ENCODE data around the gene SUN5.
"Not testable (repeated sequence)": the region's sequence is repeated elsewhere in the genome, so short reads cannot be mapped to it uniquely, and the experiment has no call there.

The SUN5 gene

GRCh38 chr20:33004141-33004751, at the start of gene SUN5:
Gene SUN5, minus strand, starts transcription at chr20:33004433. Its CDS starts 93 bp downstream, at chr20:33004340.
- DNase-seq (ENCODE audit: insufficient read length, low spot score) (no peak), FAIRE-seq (no peak)

DNA sequence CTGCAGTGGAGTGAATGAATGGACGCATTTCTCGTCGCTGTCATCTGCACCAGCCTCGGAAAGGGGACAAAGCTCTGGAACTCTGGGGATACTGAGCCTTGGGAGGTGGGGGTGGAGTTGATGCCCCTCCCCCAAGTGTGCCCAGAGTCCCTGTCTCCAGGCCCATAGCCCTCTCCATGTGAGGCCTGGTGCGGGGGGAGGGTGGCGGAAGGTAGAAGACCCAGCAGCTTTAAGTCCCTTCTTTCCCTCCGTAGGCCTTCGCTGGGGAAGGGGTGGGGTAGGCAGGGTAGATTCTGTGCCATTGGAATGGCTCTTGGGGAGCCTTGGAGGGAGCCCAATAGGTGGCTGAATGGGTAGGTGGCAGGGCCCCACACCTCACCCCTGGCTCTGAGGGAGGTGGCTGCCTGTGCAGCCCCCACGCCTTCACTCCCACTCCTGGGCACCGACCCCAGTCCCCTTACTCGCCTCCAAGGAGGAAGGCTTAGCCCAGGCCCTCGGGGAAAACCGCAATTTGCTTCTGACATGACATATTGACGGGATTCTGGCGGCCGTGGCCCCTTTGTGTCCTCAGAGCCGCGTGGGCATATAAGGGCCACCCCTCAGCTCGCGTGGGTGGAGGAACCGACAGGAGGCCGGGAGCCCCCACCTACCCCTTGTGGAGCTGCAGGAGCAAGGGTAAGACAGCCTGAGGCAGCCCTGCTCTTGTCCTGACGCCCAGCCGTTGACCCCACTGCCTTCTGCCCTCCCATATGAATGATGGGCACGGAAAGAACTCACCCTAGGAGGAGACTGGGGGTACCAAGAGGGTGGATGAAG, 49.3 kb upstream of the SUN5 start, which contains the start of gene BPIFB3:
Gene BPIFB3, plus strand, starts transcription at position 613 of the 816 bp plus-strand sequence. CDS start 1,533 bp downstream, outside the sequence.
- DNase-seq (ENCODE audit: insufficient read length, low spot score), result no peak
- FAIRE-seq, result no peak

GRCh38 chr20:33051333-33051732, 47.1 kb upstream of the SUN5 start:
- FAIRE-seq (no peak), DNase-seq (ENCODE audit: insufficient read length, low spot score) (no peak)

DNA sequence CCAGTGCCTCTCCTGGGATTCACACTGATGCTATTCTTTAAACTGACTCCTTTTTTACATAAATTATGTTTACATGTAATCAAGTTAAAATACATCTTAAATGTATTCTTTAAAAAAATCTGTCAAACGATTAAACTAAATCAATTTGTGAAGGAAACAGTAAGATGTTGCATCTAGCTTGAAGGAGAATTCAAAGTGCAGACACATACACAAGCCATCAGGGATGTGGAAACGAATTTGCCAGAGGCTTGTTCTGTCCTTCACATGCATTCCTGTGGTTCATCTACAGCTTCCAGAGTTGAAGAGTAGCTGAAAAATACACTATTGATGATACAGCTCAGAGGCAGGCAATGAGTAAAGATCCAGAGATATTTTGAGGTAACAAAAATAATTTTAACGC, 42.2 kb upstream of the SUN5 start:
- no peak for FAIRE-seq
- DNase-seq (ENCODE audit: insufficient read length, low spot score), result no peak

DNA sequence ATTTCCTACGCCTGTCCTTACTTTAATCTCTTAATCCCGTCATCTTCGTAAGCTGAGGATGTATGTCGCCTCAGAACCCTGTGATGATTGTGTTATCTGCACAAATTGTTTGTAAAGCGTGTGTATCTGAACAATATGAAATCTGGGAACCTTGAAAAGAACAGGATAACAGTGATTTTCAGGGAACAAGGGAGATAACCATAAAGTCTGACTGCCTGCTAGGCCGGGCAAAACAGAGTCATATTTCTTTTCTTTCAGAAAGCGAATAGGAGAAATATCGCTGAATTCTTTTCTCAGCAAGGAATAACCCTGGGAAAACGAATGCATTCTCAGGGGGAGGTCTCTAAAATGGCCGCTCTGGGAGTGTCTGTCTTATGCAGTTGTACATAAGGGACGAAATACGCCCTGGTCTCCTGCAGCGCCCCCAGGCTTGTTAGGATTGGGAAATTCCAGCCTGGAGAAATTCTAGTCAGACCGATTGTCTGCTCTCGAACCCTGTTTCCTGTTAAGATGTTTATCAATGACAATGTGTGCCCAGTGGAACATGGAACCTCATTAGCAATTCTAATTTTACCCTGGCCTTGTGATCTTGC, 41.0 kb upstream of the SUN5 start:
- not testable (repeated sequence) for DNase-seq (ENCODE audit: insufficient read length, low spot score); FAIRE-seq

DNA sequence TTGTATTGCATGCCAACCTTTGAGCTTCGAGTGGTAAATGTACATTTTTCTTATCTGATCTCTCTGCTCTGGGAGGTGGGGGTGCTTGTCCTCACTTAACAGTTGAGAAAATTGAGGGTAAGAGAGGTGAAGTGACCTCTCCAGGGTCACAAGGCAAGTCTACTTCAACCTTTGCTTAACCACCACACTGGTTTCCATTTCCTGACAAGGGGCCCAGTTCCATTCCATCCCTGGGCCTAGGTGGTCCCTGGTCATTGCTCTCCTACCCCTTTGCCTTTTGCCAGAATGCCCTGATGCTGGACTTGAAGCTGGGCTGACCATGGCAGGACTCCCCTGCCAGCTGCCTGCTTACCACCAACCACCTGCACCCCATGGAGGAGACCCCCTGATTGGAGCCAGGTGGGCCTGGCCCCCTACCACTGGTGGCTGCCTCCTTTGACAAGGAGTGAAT, 39.5 kb upstream of the SUN5 start:
- FAIRE-seq (no peak), DNase-seq (ENCODE audit: insufficient read length, low spot score) (no peak)

GRCh38 chr20:33042983-33043730, 38.9 kb upstream of the SUN5 start:
- no peak for DNase-seq (ENCODE audit: insufficient read length, low spot score)
- FAIRE-seq, result no peak

DNA sequence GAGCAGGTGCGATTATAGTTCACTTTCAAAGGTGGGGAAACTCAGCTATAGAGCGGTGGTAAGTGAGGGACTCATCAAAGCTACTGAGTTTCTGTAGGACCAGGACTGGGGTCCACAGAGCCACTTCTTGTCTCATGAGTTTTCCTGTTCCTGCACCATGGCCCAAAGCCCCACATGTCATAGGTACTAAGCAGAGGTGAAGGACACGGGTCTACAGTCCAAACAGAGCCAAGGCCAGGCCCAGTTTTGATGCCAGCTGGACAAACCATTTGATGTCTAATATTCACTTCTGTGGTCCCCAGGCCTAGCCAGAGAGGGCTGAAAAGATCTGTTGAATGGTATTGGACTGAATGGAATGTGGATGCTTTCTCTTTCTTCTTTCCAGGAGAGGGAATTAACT, 38.2 kb upstream of the SUN5 start:
- no peak for DNase-seq (ENCODE audit: insufficient read length, low spot score)
- no peak for FAIRE-seq

DNA sequence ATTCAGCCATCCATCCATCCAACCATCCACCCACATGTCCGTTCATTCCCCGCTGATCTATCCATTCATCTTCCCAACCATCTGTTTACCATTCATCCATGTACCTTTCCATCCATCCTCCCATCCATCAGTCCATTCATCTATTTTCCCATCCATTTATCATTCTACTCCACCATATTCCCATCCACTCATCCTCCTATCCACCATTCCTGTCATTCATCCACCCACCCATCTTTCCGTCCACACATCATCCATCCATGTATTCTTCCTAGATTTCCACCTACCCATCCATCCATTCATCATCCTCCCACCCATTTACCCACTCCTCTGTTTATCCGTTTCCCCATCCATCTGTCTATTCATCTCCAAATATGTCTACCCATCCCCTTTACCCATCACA, 34.0 kb upstream of the SUN5 start:
- no peak for FAIRE-seq
- DNase-seq (ENCODE audit: insufficient read length, low spot score), result no peak

GRCh38 chr20:33037456-33037855, 33.2 kb upstream of the SUN5 start:
- DNase-seq (ENCODE audit: insufficient read length, low spot score) (no peak), FAIRE-seq (no peak)

DNA sequence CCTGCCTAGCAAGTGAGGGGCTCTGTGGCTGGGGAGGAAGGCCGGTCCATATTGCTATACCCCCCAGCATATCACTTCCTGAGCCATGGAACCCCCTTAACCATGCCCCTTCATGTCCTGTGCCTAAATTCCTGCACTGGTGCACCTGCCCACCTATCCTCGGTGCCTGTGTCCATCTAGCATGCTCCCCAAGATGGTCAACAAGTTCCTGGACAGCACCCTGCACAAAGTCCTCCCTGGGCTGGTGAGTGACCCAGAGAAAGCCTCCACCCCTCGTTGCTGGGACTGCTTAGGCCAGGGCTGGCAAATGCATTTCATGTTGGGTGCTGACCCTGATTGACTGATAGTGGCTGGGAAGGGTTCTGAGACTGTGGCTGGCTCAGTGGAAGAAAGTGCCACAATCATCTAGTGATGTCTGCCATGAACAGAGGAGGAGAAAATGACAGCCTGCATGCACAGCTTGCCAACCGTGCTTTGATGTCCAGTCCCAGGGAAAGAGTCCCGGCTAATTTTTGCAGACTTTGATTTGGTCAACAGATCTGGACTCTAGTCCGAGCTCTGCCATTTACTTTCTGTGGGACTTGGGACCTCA, 30.8 kb upstream of the SUN5 start:
- no peak for FAIRE-seq
- DNase-seq (ENCODE audit: insufficient read length, low spot score), result no peak

- FAIRE-seq (no peak), DNase-seq (ENCODE audit: insufficient read length, low spot score) (no peak)
Measured at GRCh38 chr20:33034115-33034514, 29.9 kb upstream of the SUN5 start.

DNA sequence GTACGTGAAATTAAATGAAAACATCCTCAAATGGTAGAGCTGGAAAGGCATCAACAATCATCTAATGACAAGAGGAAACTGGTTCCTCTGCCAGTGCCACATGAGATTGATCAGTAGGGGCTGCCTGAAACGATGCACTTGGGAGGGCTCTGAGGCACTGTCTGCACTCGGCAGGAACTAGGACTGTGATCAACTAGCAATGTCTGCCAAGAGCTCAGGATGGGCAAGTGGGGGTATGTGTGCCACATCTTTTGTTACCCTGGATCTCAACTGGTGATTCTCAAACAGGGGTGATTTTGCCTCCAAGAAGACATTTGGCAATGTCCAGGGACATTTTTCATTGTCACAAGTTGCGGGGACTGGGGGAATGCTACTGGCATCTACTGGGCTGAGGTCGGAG, 29.1 kb upstream of the SUN5 start:
- FAIRE-seq (no peak), DNase-seq (ENCODE audit: insufficient read length, low spot score) (no peak)

GRCh38 chr20:33032555-33032954, 28.3 kb upstream of the SUN5 start:
- DNase-seq (ENCODE audit: insufficient read length, low spot score) (no peak), FAIRE-seq (no peak)

DNA sequence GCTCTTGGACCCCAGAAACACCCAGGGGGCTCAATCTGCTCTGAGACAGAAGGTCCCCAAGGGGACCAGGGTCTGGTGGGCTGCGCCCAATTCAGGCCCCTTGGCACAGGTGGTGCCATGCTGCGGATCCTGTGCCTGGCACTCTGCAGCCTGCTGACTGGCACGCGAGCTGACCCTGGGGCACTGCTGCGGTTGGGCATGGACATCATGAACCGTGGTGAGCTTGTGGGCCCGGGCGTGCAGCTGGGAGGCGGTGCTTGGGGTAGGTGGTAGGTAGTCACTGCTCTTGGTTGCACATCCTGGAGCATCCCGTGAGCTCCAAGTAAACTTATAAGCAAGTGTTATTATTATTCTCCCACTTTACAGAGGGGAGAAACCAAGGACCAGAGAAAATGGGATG, 27.3 kb upstream of the SUN5 start, which contains the start of gene BPIFB6:
Gene BPIFB6, plus strand, starts transcription at position 118 of the 400 bp plus-strand sequence. Its CDS starts 0 bp downstream, at position 118.
- no peak for FAIRE-seq
- DNase-seq (ENCODE audit: insufficient read length, low spot score), result no peak

- DNase-seq (ENCODE audit: insufficient read length, low spot score) (no peak), FAIRE-seq (no peak)
Measured at GRCh38 chr20:33030569-33030968, 26.3 kb upstream of the SUN5 start.

DNA sequence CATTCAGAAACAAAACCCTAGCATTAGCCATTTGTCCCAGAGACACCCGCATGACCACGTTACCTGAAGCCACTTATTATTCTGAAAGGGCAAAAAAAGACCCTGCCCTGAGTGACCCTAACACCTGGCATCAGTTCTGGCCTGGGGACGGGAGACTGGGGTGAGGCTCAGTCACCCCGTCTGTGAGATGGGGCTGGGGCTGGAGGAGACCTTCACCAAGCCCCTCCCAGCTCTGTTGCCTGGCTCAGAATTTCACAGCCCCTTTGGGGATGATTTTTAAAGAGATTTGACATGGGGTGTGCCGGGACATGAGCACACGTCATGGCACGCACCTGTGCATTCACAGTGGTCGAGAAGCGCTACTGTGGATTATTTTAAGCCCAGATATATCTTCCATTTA, 25.8 kb upstream of the SUN5 start:
- DNase-seq (ENCODE audit: insufficient read length, low spot score) (no peak), FAIRE-seq (no peak)

DNA sequence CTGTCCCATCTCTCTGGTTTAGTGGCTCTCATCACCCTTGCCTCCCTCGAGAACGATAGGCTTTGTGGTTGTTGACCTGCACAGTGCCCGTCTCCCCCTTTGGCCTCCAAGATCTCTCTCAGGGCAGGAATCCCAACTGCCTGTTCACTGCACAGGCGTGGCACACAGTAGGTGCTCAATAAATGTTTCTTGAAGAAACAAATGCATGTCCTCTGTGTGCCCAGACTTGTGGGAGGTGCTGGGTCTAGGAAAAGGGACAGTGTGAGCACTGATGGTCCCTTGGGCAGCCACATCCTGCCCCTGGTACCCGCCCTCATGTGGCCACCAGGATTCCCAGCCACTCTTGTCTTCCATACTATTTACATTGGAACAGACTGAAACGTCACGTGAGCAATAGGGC, 24.6 kb upstream of the SUN5 start:
- no peak for DNase-seq (ENCODE audit: insufficient read length, low spot score)
- no peak for FAIRE-seq

GRCh38 chr20:33027769-33028751, 23.8 kb upstream of the SUN5 start:
- DNase-seq (ENCODE audit: insufficient read length, low spot score) (no peak), FAIRE-seq (no peak)
